ENCODE results near the gene DIAPH3. TPM values are rescaled to one million over a fixed set of nuclear protein-coding genes. Genes with fewer than 3 reads are reported as not detected.
A peak's percentile ranks its signal among the peaks of the same experiment; 100 is the strongest.

The DIAPH3 gene
- total and polyA plus RNA-seq, 4 experiments from 2014 or later: 0.03 TPM; not detected in 3

DNA sequence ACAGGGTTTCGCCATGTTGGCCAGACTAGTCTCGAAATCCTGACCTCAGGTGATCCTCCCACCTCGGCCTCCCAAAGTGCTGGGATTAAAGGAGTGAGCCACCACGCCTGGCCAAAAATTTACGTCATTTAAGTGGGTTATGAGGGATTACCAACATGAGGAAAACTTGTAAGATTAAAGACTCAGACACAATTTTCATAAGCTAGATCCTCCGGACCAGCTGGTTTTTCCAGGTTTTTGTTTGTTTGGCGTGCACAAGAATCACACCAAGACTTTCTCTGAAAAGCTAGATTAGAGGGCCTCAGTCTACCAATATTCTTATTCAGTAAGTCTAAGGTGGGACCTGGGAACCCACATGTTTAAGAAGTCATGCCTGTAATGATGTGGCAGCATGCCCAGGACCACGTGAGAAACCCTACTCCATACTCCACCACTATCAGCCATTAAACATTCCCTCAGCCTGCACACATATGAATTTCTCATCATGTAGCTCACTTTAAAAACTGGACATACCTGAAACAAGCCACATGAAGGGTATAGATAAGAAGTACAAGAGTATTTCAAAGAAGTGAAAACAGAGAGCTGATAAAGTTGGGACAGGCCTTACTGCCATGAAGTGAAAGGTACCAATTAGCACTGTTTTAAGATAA lies 25.7 kb downstream of the DIAPH3 start:
- Mint-ChIP-seq H3K4me1 (peaks cover 0 to 6% (median 2%) of the 10 kb centered on the region in 4 donors), H3K27me3 (no peaks in the 10 kb centered on the region), H3K27ac (peak overlapping the region in 1 of 7 donors; percentile 1), H3K9me3 (no peaks in the 10 kb centered on the region), H3K4me3 (no peak overlapping the region), H3K36me3 (no peaks in the 10 kb centered on the region)
- ChIA-PET POLR2A (ENCODE audit: partially characterized antibody) (no interaction called here), CTCF (ENCODE audit: partially characterized antibody) (interaction anchor here (1.6 kb wide), 1 partner anchor 9 kb away, joined by 3 read pairs; no protein-coding TSS in a partner anchor)
- H3K4me3 ChIP-seq (ENCODE audit: low read length in 2 of 2): no peak overlapping the region
- no peak for DNase-seq
- no peaks in the 10 kb centered on the region for H3K9me3 ChIP-seq (ENCODE audit: control insufficient read depth in 1 of 2, low read length in 2 of 2)
- no peaks in the 10 kb centered on the region for H3K27me3 ChIP-seq (ENCODE audit: insufficient read depth, low read length)
- no peak overlapping the region for H3K27ac ChIP-seq (ENCODE audit: low read depth, low read length)
- H3K4me1 ChIP-seq (ENCODE audit: insufficient read depth, low read length): no peaks in the 10 kb centered on the region
- intact Hi-C loops (cut with micrococcal nuclease): no loop called here
- no peaks in the 10 kb centered on the region for H3K36me3 ChIP-seq (ENCODE audit: insufficient read depth, low read length)

- H3K4me1 Mint-ChIP-seq: peaks cover 0 to 6% (median 2%) of the 10 kb centered on the region in 4 donors
- H3K27ac ChIP-seq (ENCODE audit: low read depth, low read length): no peak overlapping the region
- no peak for DNase-seq
- H3K27me3 ChIP-seq (ENCODE audit: insufficient read depth, low read length): no peaks in the 10 kb centered on the region
- no peaks in the 10 kb centered on the region for H3K4me1 ChIP-seq (ENCODE audit: insufficient read depth, low read length)
- ChIA-PET CTCF (ENCODE audit: partially characterized antibody) (no interaction called here), POLR2A (ENCODE audit: partially characterized antibody) (no interaction called here)
- H3K9me3 Mint-ChIP-seq: no peaks in the 10 kb centered on the region
- intact Hi-C loops (cut with micrococcal nuclease): no loop called here
- no peaks in the 10 kb centered on the region for H3K27me3 Mint-ChIP-seq
- no peaks in the 10 kb centered on the region for H3K9me3 ChIP-seq (ENCODE audit: control insufficient read depth in 1 of 2, low read length in 2 of 2)
- no peaks in the 10 kb centered on the region for H3K36me3 Mint-ChIP-seq
- no peak overlapping the region for H3K4me3 Mint-ChIP-seq
- no peak overlapping the region for H3K27ac Mint-ChIP-seq
- no peak overlapping the region for H3K4me3 ChIP-seq (ENCODE audit: low read length in 2 of 2)
- H3K36me3 ChIP-seq (ENCODE audit: insufficient read depth, low read length): no peaks in the 10 kb centered on the region
Observed at GRCh38 chr13:60135344-60135743, 28.4 kb downstream of the DIAPH3 start.

GRCh38 chr13:60134376-60134775 lies 29.4 kb downstream of the DIAPH3 start:
- CTCF ChIA-PET (ENCODE audit: partially characterized antibody): no interaction called here
- no peaks in the 10 kb centered on the region for H3K9me3 ChIP-seq (ENCODE audit: control insufficient read depth in 1 of 2, low read length in 2 of 2)
- H3K27me3 ChIP-seq (ENCODE audit: insufficient read depth, low read length): no peaks in the 10 kb centered on the region
- H3K27ac ChIP-seq (ENCODE audit: low read depth, low read length): no peak overlapping the region
- Mint-ChIP-seq H3K4me1 (peaks cover 0 to 6% (median 2%) of the 10 kb centered on the region in 4 donors), H3K4me3 (no peak overlapping the region), H3K9me3 (peaks cover 0 to 2% (median 0%) of the 10 kb centered on the region in 8 donors), H3K27me3 (no peaks in the 10 kb centered on the region), H3K27ac (no peak overlapping the region), H3K36me3 (no peaks in the 10 kb centered on the region)
- no peaks in the 10 kb centered on the region for H3K36me3 ChIP-seq (ENCODE audit: insufficient read depth, low read length)
- intact Hi-C loops (cut with micrococcal nuclease): no loop called here
- H3K4me1 ChIP-seq (ENCODE audit: insufficient read depth, low read length): no peaks in the 10 kb centered on the region
- POLR2A ChIA-PET (ENCODE audit: partially characterized antibody): no interaction called here
- no peak for DNase-seq
- H3K4me3 ChIP-seq (ENCODE audit: low read length in 2 of 2): no peak overlapping the region

GRCh38 chr13:60121337-60121687 lies 42.4 kb downstream of the DIAPH3 start:
- Mint-ChIP-seq H3K4me1 (no peaks in the 10 kb centered on the region), H3K27ac (no peak overlapping the region), H3K36me3 (peaks cover 2 to 7% of the 10 kb centered on the region in 2 donors), H3K27me3 (no peaks in the 10 kb centered on the region), H3K9me3 (peaks cover 0 to 11% (median 9%) of the 10 kb centered on the region in 8 donors), H3K4me3 (no peak overlapping the region)
- intact Hi-C loops (cut with micrococcal nuclease): no loop called here
- CTCF ChIA-PET (ENCODE audit: partially characterized antibody): no interaction called here
- no peak for DNase-seq
- Histone ChIP-seq H3K27me3 (ENCODE audit: insufficient read depth, low read length) (no peaks in the 10 kb centered on the region), H3K36me3 (ENCODE audit: insufficient read depth, low read length) (no peaks in the 10 kb centered on the region), H3K27ac (ENCODE audit: low read depth, low read length) (no peak overlapping the region), H3K4me1 (ENCODE audit: insufficient read depth, low read length) (no peaks in the 10 kb centered on the region), H3K9me3 (ENCODE audit: control insufficient read depth in 1 of 2, low read length in 2 of 2) (no peaks in the 10 kb centered on the region), H3K4me3 (ENCODE audit: low read length in 2 of 2) (no peak overlapping the region)
- POLR2A ChIA-PET (ENCODE audit: partially characterized antibody): no interaction called here

DNA sequence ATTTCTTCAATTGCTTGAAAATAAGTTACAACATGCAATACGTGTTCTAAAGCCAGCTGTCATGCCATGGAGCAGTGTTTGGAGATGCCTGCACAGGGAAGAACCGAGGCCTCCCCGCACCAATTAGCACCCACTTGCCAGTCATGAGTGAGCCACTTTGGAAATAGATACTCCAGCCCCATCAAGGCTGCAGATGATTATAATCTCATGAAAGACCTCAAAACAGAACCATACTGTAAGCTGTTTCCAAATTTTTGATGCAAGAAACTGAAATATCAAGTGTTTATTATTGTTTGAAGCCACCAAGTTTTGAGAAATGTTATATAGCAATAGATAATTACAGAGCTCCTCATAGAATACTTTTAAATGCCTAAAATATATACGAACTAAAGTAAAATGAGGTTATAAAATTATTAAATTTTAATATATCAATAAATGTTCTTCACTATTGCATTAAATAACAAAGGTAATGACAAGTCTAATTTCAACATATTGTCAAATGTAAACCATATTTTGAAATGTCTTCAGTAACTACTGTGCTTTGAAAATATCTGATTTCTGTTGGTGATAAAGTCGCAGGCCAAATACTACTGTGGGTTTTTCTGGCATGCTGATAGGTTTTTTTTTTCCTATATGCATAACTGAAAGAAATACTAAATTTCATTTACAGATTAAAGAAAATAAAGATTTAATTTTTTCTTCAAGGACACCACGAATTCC lies 43.0 kb downstream of the DIAPH3 start:
- Histone ChIP-seq H3K4me3 (ENCODE audit: low read length in 2 of 2) (no peak overlapping the region), H3K9me3 (ENCODE audit: control insufficient read depth in 1 of 2, low read length in 2 of 2) (no peaks in the 10 kb centered on the region), H3K27ac (ENCODE audit: low read depth, low read length) (no peak overlapping the region), H3K36me3 (ENCODE audit: insufficient read depth, low read length) (no peaks in the 10 kb centered on the region), H3K4me1 (ENCODE audit: insufficient read depth, low read length) (no peaks in the 10 kb centered on the region), H3K27me3 (ENCODE audit: insufficient read depth, low read length) (no peaks in the 10 kb centered on the region)
- no peak overlapping the region for H3K4me3 Mint-ChIP-seq
- POLR2A ChIA-PET (ENCODE audit: partially characterized antibody): no interaction called here
- intact Hi-C loops (cut with micrococcal nuclease): no loop called here
- H3K9me3 Mint-ChIP-seq: peaks cover 0 to 7% (median 4%) of the 10 kb centered on the region in 8 donors
- H3K36me3 Mint-ChIP-seq: peaks cover 2 to 4% of the 10 kb centered on the region in 2 donors
- CTCF ChIA-PET (ENCODE audit: partially characterized antibody): no interaction called here
- DNase-seq: no peak
- H3K4me1 Mint-ChIP-seq: no peaks in the 10 kb centered on the region
- no peak overlapping the region for H3K27ac Mint-ChIP-seq
- H3K27me3 Mint-ChIP-seq: no peaks in the 10 kb centered on the region

GRCh38 chr13:60118696-60119400 lies 44.9 kb downstream of the DIAPH3 start:
- Histone ChIP-seq H3K36me3 (ENCODE audit: insufficient read depth, low read length) (no peaks in the 10 kb centered on the region), H3K4me3 (ENCODE audit: low read length in 2 of 2) (no peak overlapping the region), H3K27me3 (ENCODE audit: insufficient read depth, low read length) (no peaks in the 10 kb centered on the region), H3K9me3 (ENCODE audit: control insufficient read depth in 1 of 2, low read length in 2 of 2) (no peaks in the 10 kb centered on the region), H3K27ac (ENCODE audit: low read depth, low read length) (no peak overlapping the region), H3K4me1 (ENCODE audit: insufficient read depth, low read length) (no peaks in the 10 kb centered on the region)
- intact Hi-C loops (cut with micrococcal nuclease): no loop called here
- Mint-ChIP-seq H3K27me3 (no peaks in the 10 kb centered on the region), H3K4me1 (no peaks in the 10 kb centered on the region), H3K4me3 (no peak overlapping the region), H3K36me3 (no peaks in the 10 kb centered on the region), H3K9me3 (peaks cover 2 to 10% (median 8%) of the 10 kb centered on the region in 8 donors), H3K27ac (no peak overlapping the region)
- ChIA-PET POLR2A (ENCODE audit: partially characterized antibody) (no interaction called here), CTCF (ENCODE audit: partially characterized antibody) (no interaction called here)
- no peak for DNase-seq

GRCh38 chr13:60114499-60115028 lies 49.2 kb downstream of the DIAPH3 start:
- Mint-ChIP-seq H3K27me3 (no peaks in the 10 kb centered on the region), H3K9me3 (peaks cover 4 to 15% (median 10%) of the 10 kb centered on the region in 8 donors), H3K36me3 (no peaks in the 10 kb centered on the region), H3K4me3 (no peak overlapping the region), H3K27ac (no peak overlapping the region), H3K4me1 (no peaks in the 10 kb centered on the region)
- no peaks in the 10 kb centered on the region for H3K9me3 ChIP-seq (ENCODE audit: control insufficient read depth in 1 of 2, low read length in 2 of 2)
- ChIA-PET CTCF (ENCODE audit: partially characterized antibody) (no interaction called here), POLR2A (ENCODE audit: partially characterized antibody) (no interaction called here)
- H3K4me1 ChIP-seq (ENCODE audit: insufficient read depth, low read length): no peaks in the 10 kb centered on the region
- H3K36me3 ChIP-seq (ENCODE audit: insufficient read depth, low read length): no peaks in the 10 kb centered on the region
- no peak for DNase-seq
- no peaks in the 10 kb centered on the region for H3K27me3 ChIP-seq (ENCODE audit: insufficient read depth, low read length)
- no peak overlapping the region for H3K27ac ChIP-seq (ENCODE audit: low read depth, low read length)
- H3K4me3 ChIP-seq (ENCODE audit: low read length in 2 of 2): no peak overlapping the region
- intact Hi-C loops (cut with micrococcal nuclease): no loop called here

Data from CD4-positive, alpha-beta memory T cell (primary cell).